Ovary (tissue), 9 donors: Measurements from ENCODE around the gene AGO3. TPM values are rescaled to one million over a fixed set of nuclear protein-coding genes. Genes with fewer than 3 reads are reported as not detected.

Experiments used
- DNase-seq, 5 donors: peaks; one replicate each; pipeline ENCODE4 v3.0.0-alpha.2; 2019 to 2020
- H3K27ac ChIP-seq, 2 donors: fragments of 200-600 bp; one replicate each; pipeline versions ENCODE4 v1.5.1 to v1.8.0; 2019 to 2022
- H3K27me3 ChIP-seq: fragments of 200-600 bp; one replicate; pipeline ENCODE4 v1.8.0; 2022
- H3K36me3 ChIP-seq: fragments of 200-600 bp; sonication (generic); one replicate; pipeline ENCODE4 v1.5.1; 2019
- H3K4me1 ChIP-seq: one replicate; pipeline ENCODE4 v1.8.1; 2013; ENCODE audit warnings: mild to moderate bottlenecking, moderate library complexity; ENCODE audit not compliant: insufficient read depth
- H3K4me3 ChIP-seq: fragments of 200-600 bp; sonication (generic); one replicate; pipeline ENCODE4 v1.5.1; 2017
- H3K9me3 ChIP-seq, 2 donors: fragments of 200-600 bp in 1 of 2; sonication (generic) in 1 of 2; one replicate each; pipeline versions ENCODE4 v1.5.1 to v1.8.1; 2013 to 2019; ENCODE audit warnings: mild to moderate bottlenecking in 1 of 2, moderate library complexity in 1 of 2
- CTCF ChIP-seq, 3 donors: fragments of 450-650 bp in 2 of 3; fragments of 200-600 bp in 1 of 3; IDR thresholded peaks; one replicate each; pipeline versions ENCODE4 v1.5.1 to v1.8.0; 2016 to 2022; ENCODE audit warnings: antibody characterized with exemption in 3 of 3, mild to moderate bottlenecking in 1 of 3
- EP300 ChIP-seq: sonication (generic); formaldehyde crosslinking; IDR thresholded peaks from one replicate; pipeline ENCODE4 v1.6.1; 2017; ENCODE audit warnings: antibody characterized with exemption
- POLR2A ChIP-seq: fragments of 450-650 bp; IDR thresholded peaks from one replicate; pipeline ENCODE4 v1.6.1; 2017; ENCODE audit warnings: antibody characterized with exemption, mild to moderate bottlenecking, moderate library complexity
- WGBS, 3 donors: extraction: QIAGEN DNeasy Blood & Tissue Kit in 1 of 3; methylation state at CpG; one replicate each; pipeline versions ENCODE4 v1.1.5 to v1.1.7; 2013 to 2017; 5-methylcytosine and 5-hydroxymethylcytosine counted together
- intact Hi-C, 4 donors: fragments of 100-400 bp; cut with DNase I; formaldehyde crosslinking; loops; one replicate each; pipeline versions ENCODE4 v1.11.0 to v1.15.1; 2022 to 2023
- polyA plus RNA-seq, 2 donors: library from polyadenylated mRNA; stranded (reverse); fragments of 200-250 nt in 1 of 2; fragments of 350-450 nt in 1 of 2; fragmentation: Illumina TruSeq in 1 of 2; extraction: RNeasy Lipid Tissue Mini Kit (QIAGEN cat#74804) in 1 of 2; gene quantifications; one replicate each; pipeline ENCODE4 v1.2.3, GENCODE V29; 2013 to 2014
- total RNA-seq, 7 donors: library from RNA; depleted of rRNA in 2 of 7; stranded (reverse); fragments of >200 nt in 2 of 7; fragmentation: NEBNext Ultra II Directional in 3 of 7; extraction: Animal tissue kit (Norgen Biotek cat#: 25700) in 3 of 7; gene quantifications; one replicate each; pipeline versions ENCODE4 v1.1.0 to v1.2.4, GENCODE V29; 2016 to 2023
- donor health status: DM: no; HTN: no; CAD: no; lungs with moderate emphysema.
- donor health status: DM: no; HTN: no; CAD: no.
- donor health status: Bipolar disorder and iron deficiency.
- donor health status: DM: yes; HTN: yes; CAD: no.
- donor health status: DM: no; HTN: no; CAD: no.
- donor health status: DM: yes; HTN: yes; CAD: no.

Gene AGO3
- total and polyA plus RNA-seq, 9 donors = 3.8 to 44.1 (median 30.7) TPM

DNA sequence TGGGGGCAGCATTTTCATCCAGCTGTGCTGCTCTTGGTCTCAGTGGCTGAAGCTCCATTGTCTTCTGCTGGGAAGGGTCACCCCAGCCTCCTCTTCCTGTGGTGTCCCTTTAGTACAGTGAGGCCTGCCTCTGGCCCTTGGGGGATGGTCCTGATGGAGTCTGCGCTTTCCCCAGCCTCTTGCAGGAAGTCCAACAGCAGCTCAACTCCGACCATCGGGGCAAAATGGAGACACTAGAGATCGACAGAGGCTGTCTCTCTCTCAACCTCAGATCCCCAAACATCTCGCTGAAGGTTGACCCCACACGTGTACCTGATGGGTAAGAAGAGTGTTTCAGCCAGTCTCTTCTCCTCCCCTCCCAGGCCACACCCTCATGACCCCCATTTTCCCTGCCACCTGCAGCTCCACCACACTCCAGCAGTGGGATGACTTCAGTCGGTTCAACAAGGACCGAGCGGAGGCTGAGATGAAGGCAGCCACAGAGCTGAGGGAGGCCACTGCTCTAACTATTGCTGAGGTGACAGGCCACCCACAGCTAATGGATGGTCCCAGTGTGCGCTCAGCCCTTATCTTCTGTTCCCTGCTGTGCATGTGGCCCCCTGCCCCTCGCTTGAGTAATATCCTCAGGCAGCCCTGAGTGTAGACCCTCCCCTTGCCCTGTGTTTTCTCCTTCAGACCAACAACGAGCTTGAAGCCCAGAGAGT is 155.8 kb downstream of the AGO3 start:
- Histone ChIP-seq H3K27me3 (no peaks in the 10 kb centered on the region), H3K4me3 (no peak overlapping the region), H3K4me1 (peaks cover 11% of the 10 kb centered on the region), H3K36me3 (no peaks in the 10 kb centered on the region), H3K27ac (no peak overlapping the region), H3K9me3 (no peaks in the 10 kb centered on the region)
- no peak for DNase-seq
- 85 to 86% (median 86%) methylated on average over 12 of the region's 12 CpGs for WGBS, 3 donors
- TF ChIP-seq POLR2A = no peak
- TF ChIP-seq CTCF (IDR thresholded peaks at IDR 0.05) = no peak
- TF ChIP-seq EP300 = no peak
- intact Hi-C loops = loop anchor here in 1 of 4 donors (5.0 kb wide), 1 partner anchor 204 kb away; the partner anchor contains the start of gene AGO1

- no peak for TF ChIP-seq CTCF (IDR thresholded peaks at IDR 0.05)
- TF ChIP-seq EP300 = no peak
- no peak for TF ChIP-seq POLR2A
- DNase-seq = peak in 2 of 5 donors; percentile 35 to 48
- Histone ChIP-seq H3K9me3 (no peaks in the 10 kb centered on the region), H3K27ac (no peak overlapping the region), H3K4me3 (no peak overlapping the region), H3K27me3 (no peaks in the 10 kb centered on the region), H3K4me1 (peaks cover 11% of the 10 kb centered on the region), H3K36me3 (no peaks in the 10 kb centered on the region)
- intact Hi-C loops = loop anchor here in 1 of 4 donors (5.0 kb wide), 1 partner anchor 205 kb away; the partner anchor contains the start of gene AGO1
- WGBS, 3 donors = 89 to 91% (median 91%) methylated on average over 31 of the region's 31 CpGs
These were observed 156.6 kb downstream of the AGO3 start for GRCh38 chr1:36087233-36088123.

DNA sequence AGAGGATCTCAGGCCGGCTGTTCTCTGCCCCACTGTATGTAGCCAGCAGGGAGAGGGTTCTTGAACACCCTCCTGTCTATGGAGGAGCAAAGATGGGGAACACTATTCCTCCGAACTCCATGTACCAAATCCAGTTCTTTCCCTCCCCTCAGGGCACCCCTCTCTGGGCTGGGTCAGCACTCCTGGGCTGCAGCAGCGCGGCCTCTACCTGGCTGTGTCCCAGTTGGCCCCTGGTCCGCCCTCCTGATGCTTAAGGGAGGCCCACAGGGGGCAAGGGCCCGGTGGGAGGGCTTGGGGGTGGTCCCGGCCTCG is 157.3 kb downstream of the AGO3 start:
- Histone ChIP-seq H3K4me1 (peaks cover 11% of the 10 kb centered on the region), H3K27ac (peak overlapping the region; percentile 75 to 84), H3K9me3 (no peaks in the 10 kb centered on the region), H3K36me3 (no peaks in the 10 kb centered on the region), H3K27me3 (no peaks in the 10 kb centered on the region), H3K4me3 (peak overlapping the region; percentile 98)
- DNase-seq = no peak
- 19 to 26% (median 22%) methylated on average over 7 to 8 of the region's 8 CpGs for WGBS, 3 donors
- TF ChIP-seq POLR2A (no peak), CTCF (IDR thresholded peaks at IDR 0.05) (no peak), EP300 (no peak)
- intact Hi-C loops = loop anchor here in 1 of 4 donors (5.0 kb wide), 1 partner anchor 206 kb away; the partner anchor contains the start of gene AGO1

- TF ChIP-seq CTCF (IDR thresholded peaks at IDR 0.05) (peak; percentile 99 to 100 (median 99)), POLR2A (peak; percentile 92), EP300 (no peak)
- Histone ChIP-seq H3K9me3 (no peaks in the 10 kb centered on the region), H3K4me1 (peaks cover 11% of the 10 kb centered on the region), H3K27ac (peak within 1 kb of the TSS; percentile 75 to 84), H3K36me3 (no peaks in the 10 kb centered on the region), H3K27me3 (no peaks in the 10 kb centered on the region), H3K4me3 (peak within 1 kb of the TSS; percentile 98)
- 0 to 1% (median 0%) methylated on average over 62 to 84 of the region's 84 CpGs for WGBS, 3 donors
- intact Hi-C loops = loop anchor here in 1 of 4 donors (5.0 kb wide), 1 partner anchor 206 kb away; the partner anchor contains the start of gene AGO1
- peak; percentile 85 to 93 (median 87) for DNase-seq
These were observed 157.9 kb downstream of the AGO3 start, which contains the start of gene ADPRS for GRCh38 chr1:36088577-36089392. Gene ADPRS (plus strand): TSS chr1:36088892. CDS start chr1:36088905, 13 bp downstream.
